ENCODE data around the gene PCBD2.
"Not testable (repeated sequence)": the region's sequence is repeated elsewhere in the genome, so short reads cannot be mapped to it uniquely, and the experiment has no call there.

The PCBD2 gene

DNA sequence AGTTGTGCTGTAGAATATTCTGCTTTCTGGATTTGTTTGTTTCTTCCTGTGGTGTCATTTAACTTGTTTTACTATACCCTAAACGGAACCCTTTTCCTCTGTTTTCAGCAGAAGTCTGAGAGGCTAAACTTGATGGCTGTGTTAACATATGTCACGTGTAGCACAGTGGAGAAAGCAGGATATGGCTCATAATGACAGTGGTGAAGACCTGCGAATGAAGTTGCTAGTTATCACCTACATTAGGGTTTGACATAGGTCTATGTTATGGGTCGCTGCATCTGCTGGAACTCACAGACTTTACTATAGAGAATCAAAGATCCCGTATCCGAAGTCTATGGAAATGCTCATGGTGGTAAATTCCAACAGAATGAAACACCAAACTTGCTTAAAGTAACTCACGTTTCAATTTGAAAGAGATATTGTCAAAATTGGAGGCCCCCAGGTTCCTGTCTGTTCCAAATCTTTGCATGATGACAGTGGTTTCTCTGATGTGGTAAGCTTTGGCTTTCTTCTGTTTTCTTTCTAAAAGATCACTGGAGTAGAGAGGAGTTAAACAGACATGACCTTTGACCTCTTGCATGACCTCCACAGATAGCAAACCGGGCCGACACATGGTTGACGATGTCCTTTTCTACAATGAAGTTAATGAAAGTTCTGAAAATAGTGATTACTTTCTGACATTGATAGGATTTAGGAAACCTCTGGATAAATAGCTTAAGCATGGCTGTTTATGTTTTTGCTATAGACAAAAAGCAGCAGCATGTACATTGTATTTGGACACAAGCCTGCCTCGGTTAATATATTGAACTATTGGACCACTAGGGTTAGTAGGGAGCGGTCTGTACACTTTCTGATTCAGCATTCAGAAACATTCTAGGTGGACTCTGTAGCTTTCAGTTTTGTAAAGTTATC lies 59.7 kb downstream of the PCBD2 start:
- DNase-seq, result no peak

- no peak for DNase-seq
These were observed 60.4 kb downstream of the PCBD2 start for GRCh38 chr5:134965271-134965825.

DNA sequence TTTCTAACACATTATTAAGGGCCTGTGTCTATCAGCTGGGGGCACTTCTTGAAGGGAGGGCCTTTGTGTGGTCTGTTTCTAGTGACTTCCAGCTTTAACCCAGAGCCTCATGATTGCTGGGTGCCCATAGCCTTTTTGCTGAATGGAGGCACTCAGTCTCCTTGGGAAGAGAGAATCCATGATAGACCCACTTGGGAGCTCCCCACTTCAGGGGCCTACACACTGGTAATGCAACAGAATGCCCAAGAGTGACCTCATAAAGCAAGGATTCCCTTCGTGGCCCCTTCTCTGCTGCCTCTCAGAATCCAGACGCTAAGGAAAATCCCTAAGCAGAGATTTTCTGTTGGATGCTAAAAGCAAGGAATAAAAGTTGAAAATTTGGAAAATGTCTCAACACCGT lies 62.7 kb downstream of the PCBD2 start, which contains the start of gene CATSPER3:
Gene CATSPER3, plus strand, starts transcription at position 301 of the 400 bp plus-strand sequence. Its CDS starts 85 bp downstream, at position 386.
- DNase-seq, result no peak

DNA sequence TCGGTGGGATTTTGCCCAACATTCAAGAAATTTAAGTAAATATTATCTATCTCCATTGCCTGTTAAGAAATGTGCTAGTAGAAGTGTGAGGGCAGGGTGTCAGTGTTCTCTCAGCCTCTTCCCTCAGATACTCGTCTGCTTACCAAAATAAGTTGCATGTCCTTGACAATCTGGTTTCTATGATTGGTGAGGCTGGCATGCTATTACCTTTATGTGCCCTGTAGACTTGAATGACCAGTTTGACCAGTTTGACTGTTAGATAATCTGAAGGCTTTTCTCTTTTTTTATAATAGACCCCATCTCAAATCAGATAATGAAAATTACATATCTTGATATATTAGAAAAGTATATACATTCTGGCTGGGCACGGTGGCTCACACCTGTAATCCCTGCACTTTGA lies 63.1 kb downstream of the PCBD2 start:
- no peak for DNase-seq

- DNase-seq, result no peak
These were observed 64.2 kb downstream of the PCBD2 start for GRCh38 chr5:134969166-134969565.

- no peak for DNase-seq
These were observed 70.3 kb downstream of the PCBD2 start for GRCh38 chr5:134975078-134975715.

GRCh38 chr5:134975843-134976242 lies 70.9 kb downstream of the PCBD2 start:
- no peak for DNase-seq

GRCh38 chr5:134976841-134977240 lies 71.9 kb downstream of the PCBD2 start:
- no peak for DNase-seq

DNA sequence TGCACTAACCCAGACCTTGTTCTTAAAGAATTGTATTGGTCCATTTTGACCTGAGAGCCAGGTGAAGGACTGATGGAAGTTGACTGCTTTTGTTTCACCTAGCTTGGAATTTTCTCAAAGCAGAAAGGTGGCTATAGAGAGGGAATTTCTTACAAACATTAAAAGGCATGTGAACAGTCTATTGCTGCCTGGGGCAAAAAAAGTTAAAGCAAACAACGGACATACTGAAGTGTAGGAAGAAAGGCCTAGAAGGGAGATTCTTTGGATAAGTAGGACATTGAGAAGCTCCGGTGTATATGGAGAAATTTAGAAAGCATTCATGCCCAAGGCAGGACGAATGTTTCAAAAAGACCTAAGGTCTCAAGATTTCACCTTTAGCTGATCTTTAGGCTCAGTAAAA lies 74.5 kb downstream of the PCBD2 start:
- no peak for DNase-seq

- no peak for DNase-seq
These were observed 77.3 kb downstream of the PCBD2 start for GRCh38 chr5:134982230-134982629.

GRCh38 chr5:134989266-134989830 lies 84.4 kb downstream of the PCBD2 start:
- no peak for DNase-seq

- DNase-seq, result not testable (repeated sequence)
These were observed 85.3 kb downstream of the PCBD2 start for GRCh38 chr5:134990183-134990582.

GRCh38 chr5:134992148-134992547 lies 87.2 kb downstream of the PCBD2 start:
- no peak for DNase-seq

- no peak for DNase-seq
These were observed 88.2 kb downstream of the PCBD2 start for GRCh38 chr5:134993161-134993560.

DNA sequence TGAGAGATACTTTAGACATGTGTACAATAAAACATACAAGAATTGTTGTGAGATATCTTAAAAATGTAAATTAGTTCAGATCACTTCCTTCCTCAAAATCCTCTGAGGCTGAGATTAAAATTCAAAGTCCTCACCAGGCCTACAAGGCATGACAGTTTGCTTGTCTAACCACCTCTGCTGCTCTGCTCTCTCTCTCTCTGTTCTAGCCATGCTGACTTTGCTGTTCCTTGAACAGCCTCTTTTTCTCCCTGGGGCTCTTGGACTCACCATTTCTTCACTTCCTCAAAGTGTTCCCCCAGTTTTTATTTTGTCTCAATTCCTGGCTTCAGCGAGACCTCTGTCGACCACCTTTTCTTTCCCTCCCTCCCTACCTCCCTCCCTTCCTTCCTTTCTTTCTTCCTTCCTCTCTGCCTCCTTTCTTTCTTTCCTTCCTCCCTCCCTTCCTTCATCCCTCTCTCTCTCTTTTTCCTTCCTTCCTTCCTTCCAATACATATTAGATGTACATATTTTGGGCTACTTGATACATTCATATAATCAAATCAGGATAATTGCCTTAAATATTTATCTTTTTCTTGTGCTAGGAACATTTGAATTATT lies 89.7 kb downstream of the PCBD2 start:
- DNase-seq, result no peak

GRCh38 chr5:134995850-134996402 lies 91.0 kb downstream of the PCBD2 start:
- DNase-seq, result no peak

- no peak for DNase-seq
These were observed 92.1 kb downstream of the PCBD2 start for GRCh38 chr5:134997015-134997414.

- not testable (repeated sequence) for DNase-seq
These were observed 93.1 kb downstream of the PCBD2 start for GRCh38 chr5:134998068-134998467.

GRCh38 chr5:135004376-135004775 lies 99.4 kb downstream of the PCBD2 start:
- DNase-seq, result no peak

DNA sequence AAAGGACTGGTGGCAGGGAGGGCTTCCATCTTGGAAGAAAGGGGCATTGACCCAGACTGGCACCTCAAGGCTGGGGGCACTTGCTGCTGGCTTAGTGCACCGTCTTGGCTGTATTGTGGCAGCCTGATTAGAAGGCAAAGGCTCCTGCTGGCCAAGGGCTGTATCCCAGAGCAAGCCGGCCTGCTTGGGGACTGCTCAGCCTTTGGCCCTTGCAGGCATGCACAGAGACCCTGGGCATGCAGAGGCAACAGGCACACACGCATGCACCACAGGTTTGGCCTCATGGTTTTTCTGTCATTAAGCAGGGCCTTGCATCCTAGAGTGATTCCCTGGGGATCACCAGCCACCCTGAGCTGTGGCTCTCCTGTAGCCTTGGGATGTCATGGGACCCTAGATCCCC lies 100.1 kb downstream of the PCBD2 start:
- no peak for DNase-seq

- no peak for DNase-seq
These were observed 102.4 kb downstream of the PCBD2 start for GRCh38 chr5:135007305-135007704.

- DNase-seq, result no peak
These were observed 102.9 kb downstream of the PCBD2 start for GRCh38 chr5:135007749-135008363.

All from activated CD4-positive, alpha-beta T cell treated with anti-CD3 and anti-CD28 coated beads for 1 hour (primary cell).